Panc1 (cell line): ENCODE results near the gene CADM1.

Experiments
- CTCF ChIP-seq: fragments of 450-650 bp; IDR thresholded peaks from 2 replicates; pipeline ENCODE4 v1.5.1; 2017; ENCODE audit warnings: mild to moderate bottlenecking
- POLR2AphosphoS5 ChIP-seq: IDR thresholded peaks from 2 replicates; pipeline ENCODE4 v1.6.1; 2012; ENCODE audit warnings: mild to moderate bottlenecking, low read depth, low read length, moderate library complexity
- REST ChIP-seq, 2 experiments: IDR thresholded peaks; 2 replicates each; pipeline ENCODE4 v1.6.1; 2011 to 2012; ENCODE audit warnings: low read depth in 2 of 2, control low read depth in 1 of 2, low read length in 1 of 2, mild to moderate bottlenecking in 1 of 2, moderate library complexity in 1 of 2; ENCODE audit not compliant: insufficient read depth in 1 of 2
- SIN3A ChIP-seq: IDR thresholded peaks from 2 replicates; pipeline ENCODE4 v1.6.1; 2012; ENCODE audit warnings: low read depth, mild to moderate bottlenecking, low read length, moderate library complexity, borderline replicate concordance; ENCODE audit not compliant: insufficient read depth

DNA sequence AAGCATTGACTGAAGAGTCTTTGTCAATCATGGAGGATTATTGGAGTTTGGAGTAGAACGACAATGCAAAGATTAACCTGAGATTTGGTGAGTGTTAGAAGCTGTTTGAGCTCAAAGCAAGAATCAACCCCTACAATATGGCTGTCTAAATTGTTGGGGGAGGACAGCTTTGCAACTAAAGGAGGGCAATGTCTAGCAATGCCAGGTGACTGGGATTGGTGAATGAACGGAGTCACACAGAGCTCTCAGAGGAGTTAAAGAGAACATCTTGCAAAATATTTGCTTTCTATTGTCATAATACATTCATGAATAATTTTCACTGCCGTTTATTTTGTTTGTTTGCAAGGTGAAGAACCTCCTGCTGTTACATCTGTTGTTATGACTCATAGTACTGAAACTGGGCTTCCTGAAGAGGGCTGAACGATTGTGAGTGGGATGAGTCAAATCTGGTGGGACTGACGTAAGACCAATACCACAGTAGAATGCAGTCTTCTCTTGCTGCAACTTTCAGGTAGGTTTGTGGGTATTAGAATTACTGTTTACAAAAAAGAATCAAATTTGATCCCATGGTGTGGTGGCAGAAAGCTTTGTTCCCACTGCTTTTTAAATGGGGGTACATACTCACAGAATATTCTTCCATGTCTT, 281.9 kb downstream of the CADM1 start:
- TF ChIP-seq CTCF: no peak
- TF ChIP-seq POLR2AphosphoS5: no peak
- TF ChIP-seq REST (IDR thresholded peaks at IDR 0.05; ENCODE audit: insufficient read depth in 1 of 2, low read depth in 2 of 2, low read length in 1 of 2): no peak
- no peak for TF ChIP-seq SIN3A
